GM21737 (cell line): ENCODE measurements around the gene ST8SIA1.
"Not testable (repeated sequence)": the region's sequence is repeated elsewhere in the genome, so short reads cannot be mapped to it uniquely, and the experiment has no call there.

Source experiments
- ATAC-seq: cut with Tn5 transposase; IDR thresholded peaks from one replicate; pipeline ENCODE4 v1.9.1; 2021; ENCODE audit warnings: mild to moderate bottlenecking, moderate library complexity; ENCODE audit not compliant: unreplicated experiment

Gene ST8SIA1

DNA sequence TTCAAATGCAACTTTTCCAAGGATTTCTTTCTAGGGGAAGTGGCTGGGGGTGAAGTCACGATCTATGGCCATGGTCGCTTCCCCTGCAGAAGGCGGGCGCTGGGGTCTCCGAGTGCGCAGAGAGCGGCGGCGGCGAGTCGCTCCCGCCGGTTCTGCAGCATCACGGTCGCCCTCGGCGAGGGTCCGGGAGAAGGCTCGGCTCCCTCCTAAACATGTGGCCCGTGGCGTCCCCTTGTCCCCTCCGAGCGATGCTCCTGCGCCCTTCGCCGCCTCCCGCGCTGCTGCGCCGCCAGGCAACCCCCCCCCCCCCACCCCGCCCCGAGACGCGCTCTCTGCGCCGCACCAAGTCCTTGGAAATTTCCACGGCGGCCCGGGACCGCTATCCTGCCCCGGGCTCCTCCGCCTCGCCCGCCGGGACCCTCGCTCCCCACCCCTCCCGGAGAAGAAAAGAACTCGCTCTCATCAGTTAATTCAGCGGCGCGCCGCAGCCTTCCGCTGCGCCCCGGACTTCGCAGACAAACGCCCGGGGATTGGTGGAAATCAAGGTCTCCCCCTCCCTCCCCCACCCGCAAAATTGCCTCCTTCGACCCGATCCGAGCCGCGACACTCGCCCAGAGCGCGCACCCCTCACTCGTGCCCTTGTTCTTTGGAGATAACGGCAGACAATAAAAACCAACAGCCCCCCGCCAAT, at the start of gene ST8SIA1:
Gene ST8SIA1, minus strand, starts transcription at position 298 of the 691 bp plus-strand sequence. CDS start 475 bp downstream, outside the sequence.
- peak; percentile 8 for ATAC-seq

- ATAC-seq, result no peak
Observed at GRCh38 chr12:22380031-22380430, 45.5 kb upstream of the ST8SIA1 start.

- no peak for ATAC-seq
Observed at GRCh38 chr12:22377731-22378496, 43.4 kb upstream of the ST8SIA1 start.

DNA sequence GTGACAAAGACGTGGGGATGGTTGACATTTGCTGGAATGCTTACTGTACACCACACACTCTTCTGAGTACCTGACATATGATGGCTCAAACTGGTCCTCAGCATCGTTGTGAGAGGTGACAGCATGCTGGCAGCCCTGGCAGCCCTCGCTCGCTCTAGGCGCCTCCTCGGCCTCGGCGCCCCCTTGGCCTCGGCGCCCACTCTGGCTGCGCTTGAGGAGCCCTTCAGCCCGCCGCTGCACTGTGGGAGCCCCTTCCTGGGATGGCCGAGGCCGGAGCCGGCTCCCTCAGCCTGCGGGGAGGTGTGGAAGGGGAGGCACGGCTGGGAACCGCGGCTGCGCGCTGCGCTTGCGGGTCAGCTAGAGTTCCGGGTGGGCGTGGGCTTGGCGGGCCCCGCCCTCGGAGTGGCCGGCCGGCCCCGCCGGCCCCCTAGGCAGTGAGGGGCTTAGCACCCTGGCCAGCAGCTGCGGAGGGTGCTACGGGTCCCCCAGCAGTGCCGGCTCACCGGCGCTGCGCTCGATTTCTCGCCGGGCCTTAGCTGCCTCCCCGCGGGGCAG, 42.2 kb upstream of the ST8SIA1 start:
- ATAC-seq, result not testable (repeated sequence)

DNA sequence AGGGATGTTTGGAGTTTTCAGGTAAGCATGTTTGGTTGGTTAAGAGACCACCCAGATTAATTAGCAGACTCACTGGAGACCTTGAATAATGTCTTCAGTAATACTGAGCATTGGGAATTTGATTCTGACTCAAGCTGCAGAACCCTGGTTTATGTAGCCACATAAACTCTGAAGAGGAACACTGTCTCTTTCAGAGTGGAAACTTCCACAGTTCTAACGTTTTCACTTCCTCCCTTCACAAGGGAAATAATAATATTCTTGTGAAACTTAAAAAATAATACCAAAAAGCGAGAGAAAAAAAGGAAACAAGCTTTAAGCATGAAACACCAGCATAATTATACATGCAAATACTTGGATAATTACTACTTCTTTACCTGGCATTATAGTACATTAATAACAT, 40.0 kb upstream of the ST8SIA1 start:
- ATAC-seq, result no peak

DNA sequence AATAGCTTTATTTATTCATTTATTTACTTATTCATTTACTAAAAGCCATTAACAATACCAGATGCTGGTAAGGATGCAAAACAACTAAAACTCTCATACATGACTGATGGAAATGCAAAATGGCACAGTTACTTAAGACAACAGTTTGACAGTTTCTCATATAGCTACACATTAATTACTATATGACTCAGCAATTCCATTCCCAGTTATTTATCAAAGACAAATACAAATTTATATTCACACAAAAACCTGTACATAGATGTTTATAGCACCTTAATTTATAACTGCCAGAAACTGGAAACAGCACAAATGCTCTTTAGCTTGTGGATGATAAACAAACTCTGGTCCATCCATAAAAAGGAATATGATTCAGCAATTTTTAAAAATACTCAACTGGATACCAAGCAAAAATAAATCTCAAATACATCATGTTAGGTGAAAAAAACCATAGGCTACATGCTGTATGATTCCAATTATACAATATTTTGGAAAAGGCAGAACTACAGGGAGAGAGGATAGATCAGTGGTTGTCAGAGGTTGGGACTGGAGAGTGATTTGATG, 37.9 kb upstream of the ST8SIA1 start:
- no peak for ATAC-seq

- ATAC-seq, result no peak
Observed at GRCh38 chr12:22366181-22366580, 31.7 kb upstream of the ST8SIA1 start.

- ATAC-seq, result no peak
Observed at GRCh38 chr12:22361785-22362184, 27.3 kb upstream of the ST8SIA1 start.

DNA sequence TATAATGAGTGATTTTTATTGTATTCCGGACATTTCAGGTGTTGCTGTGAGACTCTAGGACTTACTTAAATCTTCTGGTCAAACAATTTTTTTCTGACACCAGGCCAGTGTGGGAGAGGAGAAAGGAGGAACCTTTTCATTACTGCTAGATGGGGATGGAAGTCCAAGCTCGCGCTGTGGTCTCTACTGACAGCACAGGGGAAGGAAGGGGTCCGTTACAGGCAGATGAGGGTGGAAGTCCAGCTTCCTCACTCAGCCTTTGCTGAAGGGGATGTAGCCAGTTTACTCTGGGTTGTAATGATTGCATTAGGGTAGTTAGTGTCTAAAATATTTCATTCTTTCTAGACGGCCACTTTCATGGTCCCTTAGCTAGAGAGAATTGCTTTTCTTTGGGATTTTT, 26.3 kb upstream of the ST8SIA1 start:
- no peak for ATAC-seq

GRCh38 chr12:22357531-22357930, 23.0 kb upstream of the ST8SIA1 start:
- ATAC-seq, result no peak

- ATAC-seq, result no peak
Observed at GRCh38 chr12:22356231-22356630, 21.7 kb upstream of the ST8SIA1 start.

DNA sequence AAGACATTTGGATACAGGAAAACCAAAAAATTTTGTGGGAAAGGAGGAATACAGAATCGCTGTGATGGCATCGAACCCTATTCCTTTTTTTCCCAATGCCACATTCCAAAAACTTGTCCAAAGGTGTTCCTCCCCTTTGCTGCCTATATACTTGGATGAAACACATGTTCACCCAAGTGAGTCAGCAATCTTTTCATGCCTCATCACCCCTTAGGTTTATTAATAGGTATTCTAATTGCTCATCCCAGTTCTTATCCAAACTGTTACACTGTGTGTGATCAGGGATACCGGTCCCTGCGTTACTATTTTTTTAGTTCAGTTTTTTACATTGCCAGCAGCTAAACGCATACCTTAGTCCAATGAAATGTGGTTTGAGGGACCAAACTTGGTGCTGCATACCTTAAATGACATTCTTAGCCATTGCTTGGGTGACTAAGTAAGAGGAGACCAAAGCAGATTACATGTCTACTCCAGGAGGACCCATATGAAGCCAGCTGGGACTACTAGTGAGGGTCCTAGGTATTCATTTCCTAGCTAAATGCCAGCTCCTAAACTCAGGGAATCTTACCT, 20.6 kb upstream of the ST8SIA1 start:
- no peak for ATAC-seq

DNA sequence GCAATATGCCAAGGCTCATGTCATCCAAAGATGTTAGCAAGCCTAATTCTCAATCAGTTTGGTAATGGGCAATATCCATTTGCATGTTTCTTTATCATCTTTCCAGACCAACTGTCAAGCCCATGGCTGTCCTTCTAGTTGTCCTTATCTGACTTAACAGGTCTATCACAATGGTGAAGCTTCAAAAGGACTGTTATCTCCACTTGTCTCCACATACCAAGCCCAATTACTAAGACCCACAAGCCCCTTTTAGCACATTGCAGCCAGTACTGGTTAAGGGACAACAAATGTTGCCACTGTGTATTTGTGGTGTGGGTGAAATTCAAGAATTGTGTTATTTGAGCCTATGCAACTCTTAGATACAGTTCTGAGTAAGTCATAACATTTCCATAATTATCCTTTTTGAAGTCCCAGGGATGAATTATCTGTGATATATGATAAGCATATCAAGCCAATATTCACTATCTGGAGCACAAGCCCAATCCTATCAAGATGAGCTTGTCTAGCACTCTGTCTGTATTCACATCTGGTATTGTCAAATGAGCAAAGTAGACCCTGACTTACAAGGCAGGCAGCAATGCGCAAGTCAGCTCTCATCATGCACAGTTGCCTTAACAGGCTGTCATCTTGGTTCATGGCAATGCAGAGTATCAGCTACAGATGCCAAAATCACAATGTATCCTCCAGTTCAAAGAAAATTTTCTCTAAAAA, 19.3 kb upstream of the ST8SIA1 start:
- no peak for ATAC-seq

DNA sequence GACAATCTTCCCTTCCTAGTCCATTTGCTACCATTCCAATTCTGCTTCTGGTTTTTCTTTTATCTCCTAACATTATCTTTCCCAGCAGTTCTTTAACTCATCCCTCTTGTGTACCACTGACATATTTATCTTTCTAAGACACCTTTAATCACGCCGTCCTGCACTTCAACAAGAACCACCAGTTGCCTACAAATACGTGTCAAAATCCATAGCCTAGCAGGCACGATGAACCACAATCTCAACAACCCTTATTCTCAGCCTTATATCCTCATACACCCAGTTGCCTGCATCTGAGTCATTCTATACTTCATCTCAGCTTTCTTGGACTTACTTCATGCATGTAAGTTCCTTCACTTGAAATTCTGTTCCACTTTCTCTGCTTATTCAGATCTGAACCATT, 16.4 kb upstream of the ST8SIA1 start:
- no peak for ATAC-seq

GRCh38 chr12:22348208-22348607, 13.7 kb upstream of the ST8SIA1 start:
- ATAC-seq, result no peak

DNA sequence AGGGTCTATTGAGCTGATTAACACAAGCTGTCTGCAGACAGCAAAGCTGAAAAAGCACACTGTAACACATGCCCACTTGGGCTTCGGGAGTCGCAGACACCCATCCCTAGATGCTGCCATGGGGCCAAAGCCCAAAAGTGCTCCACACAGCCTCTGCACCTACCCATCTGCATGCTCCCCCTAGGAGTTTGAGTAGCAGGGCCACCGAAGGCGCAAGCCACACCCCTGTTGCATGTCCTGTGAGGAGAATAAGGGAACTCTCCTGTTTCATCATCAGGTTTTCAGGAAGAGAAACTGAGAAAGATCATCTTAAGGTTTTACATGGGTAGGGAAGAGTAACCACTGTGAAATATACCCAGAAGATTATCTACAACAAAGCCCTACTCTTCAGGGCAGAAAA, 5.6 kb upstream of the ST8SIA1 start:
- no peak for ATAC-seq

DNA sequence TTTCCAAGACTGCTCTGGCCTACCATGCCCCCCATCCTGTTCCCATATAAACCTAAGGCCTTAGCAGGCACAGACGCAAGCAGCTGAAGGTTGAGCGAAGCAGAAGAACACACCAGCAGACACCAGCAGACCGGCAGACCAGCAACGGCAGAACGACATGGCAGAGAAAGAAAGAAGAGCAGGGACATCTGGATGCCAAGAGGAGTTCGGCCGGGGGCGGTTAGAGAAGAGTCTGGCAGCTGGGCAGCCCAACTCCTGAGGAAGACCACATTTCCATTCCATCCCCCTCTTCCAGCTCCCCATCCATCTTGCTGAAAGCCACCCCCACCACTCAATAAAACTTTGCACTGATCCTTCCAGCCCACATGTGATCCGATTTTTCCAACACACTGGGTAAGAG, 5.2 kb upstream of the ST8SIA1 start:
- ATAC-seq, result no peak

DNA sequence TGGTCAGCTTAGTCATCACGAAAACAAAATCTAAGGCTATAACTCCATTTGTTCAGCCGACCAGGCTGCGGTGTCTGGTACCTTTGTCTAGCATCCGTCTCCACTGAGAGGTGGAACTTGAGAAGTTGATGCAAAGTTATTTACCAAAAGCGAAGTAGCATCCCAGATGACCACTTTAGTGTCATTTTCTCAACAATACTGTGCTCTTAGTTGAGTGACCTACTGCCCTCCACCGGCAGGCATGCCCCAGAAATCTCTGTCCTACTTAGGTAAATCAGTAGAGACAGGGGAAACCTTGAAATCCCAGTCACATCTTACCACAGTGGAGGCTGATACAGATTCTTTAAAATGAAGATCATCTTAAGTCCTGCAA, 1.3 kb upstream of the ST8SIA1 start:
- no peak for ATAC-seq

GRCh38 chr12:22333713-22334409, 646 bp downstream of the ST8SIA1 start:
- no peak for ATAC-seq

DNA sequence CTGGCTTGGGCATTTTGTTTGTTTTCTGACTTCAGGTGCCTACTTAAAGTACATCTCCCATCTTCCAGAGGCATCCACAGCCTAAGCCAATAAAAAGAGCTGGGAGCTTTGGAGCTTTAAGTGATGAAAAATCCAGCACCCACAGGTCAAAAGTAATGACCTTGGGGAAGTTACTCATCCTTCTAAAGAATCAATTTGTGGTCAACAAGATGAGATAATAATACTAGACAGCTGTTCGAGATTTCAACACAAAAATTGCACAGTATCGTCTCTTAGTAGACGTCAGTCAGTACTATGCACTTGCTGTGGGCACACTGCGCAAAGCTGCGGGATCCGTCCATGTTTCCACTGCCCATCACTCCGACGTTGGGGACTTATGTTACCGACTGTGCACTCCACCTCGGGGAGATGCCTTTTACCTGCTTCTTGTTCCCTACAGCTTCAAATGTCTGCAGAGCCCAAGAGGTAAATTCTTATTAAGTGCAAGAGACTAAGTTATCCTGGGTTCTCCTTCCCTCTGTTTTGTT, 1.3 kb downstream of the ST8SIA1 start:
- no peak for ATAC-seq
